GM23338 (cell line): Measurements from ENCODE around the gene FARS2. TPM values are rescaled to one million over a fixed set of nuclear protein-coding genes. Genes with fewer than 3 reads are reported as not detected.

Experiments used
- ATAC-seq: fragments of 200-7000 bp; cut with Tn5 transposase; 3 replicates; pipeline ENCODE4 v1.9.1; 2020
- DNase-seq: peaks from one replicate; pipeline ENCODE4 v3.0.0-alpha.2; 2015; ENCODE audit warnings: low spot score
- H2AFZ ChIP-seq: fragments of 200-600 bp; sonication (generic); 2 replicates; pipeline ENCODE4 v1.8.0; 2016; ENCODE audit warnings: antibody characterized with exemption, mild to moderate bottlenecking, moderate library complexity
- H3F3A ChIP-seq: fragments of 200-600 bp; sonication (generic); replicated peaks from 2 replicates; pipeline ENCODE4 v1.8.0; 2017; ENCODE audit warnings: antibody characterized with exemption, mixed run types, low read depth
- H3K27ac ChIP-seq: fragments of 200-600 bp; sonication (generic); 2 replicates; pipeline ENCODE4 v1.6.1; 2016; ENCODE audit warnings: low read depth
- H3K27me3 ChIP-seq: fragments of 200-600 bp; sonication (generic); 2 replicates; pipeline ENCODE4 v1.8.0; 2016; ENCODE audit warnings: mild to moderate bottlenecking, mixed run types, moderate library complexity; ENCODE audit not compliant: insufficient read depth
- H3K36me3 ChIP-seq: fragments of 200-600 bp; sonication (generic); 2 replicates; pipeline ENCODE4 v1.8.0; 2016; ENCODE audit warnings: mild to moderate bottlenecking; ENCODE audit not compliant: insufficient read depth
- H3K4me1 ChIP-seq: fragments of 200-600 bp; sonication (generic); 2 replicates; pipeline ENCODE4 v1.8.0; 2016; ENCODE audit warnings: mild to moderate bottlenecking, moderate library complexity; ENCODE audit not compliant: insufficient read depth
- H3K4me2 ChIP-seq: fragments of 200-600 bp; sonication (generic); 2 replicates; pipeline ENCODE4 v1.7.1; 2017; ENCODE audit warnings: mixed run types
- H3K4me3 ChIP-seq: fragments of 200-600 bp; sonication (generic); 2 replicates; pipeline ENCODE4 v1.6.1; 2016; ENCODE audit warnings: mixed run types
- H3K79me2 ChIP-seq: fragments of 200-600 bp; sonication (generic); replicated peaks from 2 replicates; pipeline ENCODE4 v1.8.0; 2017; ENCODE audit warnings: mild to moderate bottlenecking; ENCODE audit not compliant: insufficient read depth
- H3K9me2 ChIP-seq: fragments of 200-600 bp; sonication (generic); 2 replicates; pipeline ENCODE4 v1.8.0; 2017; ENCODE audit not compliant: insufficient read depth
- H4K20me1 ChIP-seq: fragments of 200-600 bp; sonication (generic); replicated peaks from 2 replicates; pipeline ENCODE4 v1.8.0; 2017; ENCODE audit warnings: mild to moderate bottlenecking; ENCODE audit not compliant: insufficient read depth
- H3K27ac Mint-ChIP-seq: 2 replicates; pipeline ENCODE4 v1.8.0; 2020; ENCODE audit warnings: inconsistent platforms, mild to moderate bottlenecking, moderate library complexity, mixed read lengths
- H3K27me3 Mint-ChIP-seq: 3 replicates; pipeline ENCODE4 v1.8.0; 2022; ENCODE audit warnings: low read depth, mild to moderate bottlenecking, moderate library complexity, mixed read lengths, inconsistent platforms; ENCODE audit not compliant: insufficient read depth, poor library complexity
- H3K36me3 Mint-ChIP-seq: 3 replicates; pipeline ENCODE4 v1.8.0; 2021; ENCODE audit warnings: low read depth, mild to moderate bottlenecking, inconsistent platforms, moderate library complexity, mixed read lengths
- H3K4me1 Mint-ChIP-seq: 3 replicates; pipeline ENCODE4 v1.8.0; 2020; ENCODE audit warnings: mild to moderate bottlenecking, inconsistent platforms, mixed read lengths
- H3K4me3 Mint-ChIP-seq: 3 replicates; pipeline ENCODE4 v1.8.0; 2021; ENCODE audit warnings: moderate library complexity, mild to moderate bottlenecking, inconsistent platforms, mixed read lengths
- H3K9me3 Mint-ChIP-seq: 3 replicates; pipeline ENCODE4 v1.8.0; 2020; ENCODE audit warnings: moderate library complexity, mild to moderate bottlenecking, inconsistent platforms, mixed read lengths
- CREB1 ChIP-seq: fragments of 250-450 bp; sonication (Bioruptor Pico); IDR thresholded peaks from 2 replicates; pipeline ENCODE4 v1.5.0; 2020; ENCODE audit warnings: low read depth, mild to moderate bottlenecking, moderate library complexity
- EZH2 ChIP-seq: fragments of 200-600 bp; sonication (generic); IDR thresholded peaks from one replicate; pipeline ENCODE4 v1.8.0; 2017; ENCODE audit warnings: antibody characterized with exemption, mild to moderate bottlenecking, low read depth; ENCODE audit not compliant: unreplicated experiment
- NANOG ChIP-seq: IDR thresholded peaks from 2 replicates; pipeline ENCODE4 v1.6.1; 2016; ENCODE audit warnings: antibody characterized with exemption, borderline replicate concordance
- POLR2AphosphoS5 ChIP-seq: IDR thresholded peaks from 2 replicates; pipeline ENCODE4 v1.6.1; 2016; ENCODE audit warnings: antibody characterized with exemption, low read depth
- STAT1 ChIP-seq: IDR thresholded peaks from one replicate; pipeline ENCODE4 v1.6.1; 2016; ENCODE audit warnings: antibody characterized with exemption; ENCODE audit not compliant: unreplicated experiment
- ZNF114 ChIP-seq: fragments of 250-450 bp; sonication (Bioruptor Pico); IDR thresholded peaks from 2 replicates; pipeline ENCODE4 v1.5.0; 2020; ENCODE audit warnings: mild to moderate bottlenecking, moderate library complexity
- polyA plus RNA-seq: library from polyadenylated mRNA; unstranded; fragments of >200 nt; fragmentation: Nextera tagmentation; extraction: Ambion mirVana; gene quantifications from 2 replicates; pipeline ENCODE4 v1.2.1, GENCODE V29; 2016
- total RNA-seq: library from RNA; depleted of rRNA; stranded (reverse); fragments of >200 nt; shearing (Covaris generic); gene quantifications from 2 replicates; pipeline ENCODE4 v1.2.3, GENCODE V29; 2014
- TF ChIP-seq, protein P1 (sequence below): IDR thresholded peaks from one replicate; pipeline ENCODE4 v1.6.1; 2018; ENCODE audit warnings: antibody characterized with exemption; ENCODE audit not compliant: unreplicated experiment
- TF ChIP-seq, protein P2 (sequence below): IDR thresholded peaks from 2 replicates; pipeline ENCODE4 v1.6.1; 2016; ENCODE audit warnings: antibody characterized with exemption
- TF ChIP-seq, protein P3 (sequence below), 2 experiments: fragments of 200-600 bp in 1 of 2; sonication (generic) in 1 of 2; conservative IDR thresholded peaks; 2 replicates each; pipeline versions ENCODE4 v1.5.1 to v1.6.1; 2016 to 2017; ENCODE audit warnings: antibody characterized with exemption in 2 of 2, low read depth in 2 of 2, mild to moderate bottlenecking in 2 of 2, moderate library complexity in 1 of 2

Gene FARS2
- total and polyA plus RNA-seq, 2 experiments from 2014 or later, result 7.6 to 19.0 TPM

DNA sequence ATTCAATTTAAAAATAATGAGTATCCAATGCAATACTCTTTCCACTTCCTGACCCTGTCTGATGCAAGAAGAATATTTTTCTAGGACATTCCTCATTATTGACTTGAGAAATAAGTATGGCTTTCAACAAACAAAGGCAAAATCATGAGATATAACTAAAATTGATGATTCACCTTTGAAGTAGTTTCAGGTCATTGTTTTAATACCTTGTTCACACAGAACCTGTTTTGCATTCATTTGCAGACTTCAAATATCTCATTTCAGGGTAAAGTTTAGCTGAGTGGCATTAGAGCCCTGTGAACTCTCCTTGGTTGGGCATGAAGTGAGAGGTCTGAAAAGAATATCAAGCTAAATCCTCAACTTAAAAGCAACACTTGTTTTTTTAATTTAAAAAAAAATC is 436.2 kb downstream of the FARS2 start:
- ATAC-seq (no peak), DNase-seq (no peak)
- Histone ChIP-seq H3K4me2 (no peak overlapping the region), H2AFZ (no peak overlapping the region), H3K4me3 (no peak overlapping the region), H3K4me1 (0 out of 2 replicates have a peak, but pooled peaks cover 2% of the 10 kb centered on the region), H3K27ac (no peak overlapping the region), H3K79me2 (no peaks in the 10 kb centered on the region), H3K36me3 (no peaks in the 10 kb centered on the region), H4K20me1 (no peaks in the 10 kb centered on the region), H3K9me2 (no peaks in the 10 kb centered on the region), H3K27me3 (no peaks in the 10 kb centered on the region), H3F3A (no peaks in the 10 kb centered on the region)
- Mint-ChIP-seq H3K4me1 (peaks cover 3% of the 10 kb centered on the region; the same call in 2 of the 3 replicates), H3K36me3 (peaks cover 11% of the 10 kb centered on the region; the same call in 2 of the 3 replicates), H3K27ac (no peak overlapping the region), H3K27me3 (peaks cover 3% of the 10 kb centered on the region), H3K4me3 (no peak overlapping the region), H3K9me3 (peaks cover 16% of the 10 kb centered on the region)
- TF ChIP-seq, protein P1, sequence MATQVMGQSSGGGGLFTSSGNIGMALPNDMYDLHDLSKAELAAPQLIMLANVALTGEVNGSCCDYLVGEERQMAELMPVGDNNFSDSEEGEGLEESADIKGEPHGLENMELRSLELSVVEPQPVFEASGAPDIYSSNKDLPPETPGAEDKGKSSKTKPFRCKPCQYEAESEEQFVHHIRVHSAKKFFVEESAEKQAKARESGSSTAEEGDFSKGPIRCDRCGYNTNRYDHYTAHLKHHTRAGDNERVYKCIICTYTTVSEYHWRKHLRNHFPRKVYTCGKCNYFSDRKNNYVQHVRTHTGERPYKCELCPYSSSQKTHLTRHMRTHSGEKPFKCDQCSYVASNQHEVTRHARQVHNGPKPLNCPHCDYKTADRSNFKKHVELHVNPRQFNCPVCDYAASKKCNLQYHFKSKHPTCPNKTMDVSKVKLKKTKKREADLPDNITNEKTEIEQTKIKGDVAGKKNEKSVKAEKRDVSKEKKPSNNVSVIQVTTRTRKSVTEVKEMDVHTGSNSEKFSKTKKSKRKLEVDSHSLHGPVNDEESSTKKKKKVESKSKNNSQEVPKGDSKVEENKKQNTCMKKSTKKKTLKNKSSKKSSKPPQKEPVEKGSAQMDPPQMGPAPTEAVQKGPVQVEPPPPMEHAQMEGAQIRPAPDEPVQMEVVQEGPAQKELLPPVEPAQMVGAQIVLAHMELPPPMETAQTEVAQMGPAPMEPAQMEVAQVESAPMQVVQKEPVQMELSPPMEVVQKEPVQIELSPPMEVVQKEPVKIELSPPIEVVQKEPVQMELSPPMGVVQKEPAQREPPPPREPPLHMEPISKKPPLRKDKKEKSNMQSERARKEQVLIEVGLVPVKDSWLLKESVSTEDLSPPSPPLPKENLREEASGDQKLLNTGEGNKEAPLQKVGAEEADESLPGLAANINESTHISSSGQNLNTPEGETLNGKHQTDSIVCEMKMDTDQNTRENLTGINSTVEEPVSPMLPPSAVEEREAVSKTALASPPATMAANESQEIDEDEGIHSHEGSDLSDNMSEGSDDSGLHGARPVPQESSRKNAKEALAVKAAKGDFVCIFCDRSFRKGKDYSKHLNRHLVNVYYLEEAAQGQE, result no peak
- TF ChIP-seq POLR2AphosphoS5 (no peak), CREB1 (CRISPR knock-in tag) (no peak), STAT1 (no peak), EZH2 (no peak), ZNF114 (no peak)
- TF ChIP-seq, protein P2, sequence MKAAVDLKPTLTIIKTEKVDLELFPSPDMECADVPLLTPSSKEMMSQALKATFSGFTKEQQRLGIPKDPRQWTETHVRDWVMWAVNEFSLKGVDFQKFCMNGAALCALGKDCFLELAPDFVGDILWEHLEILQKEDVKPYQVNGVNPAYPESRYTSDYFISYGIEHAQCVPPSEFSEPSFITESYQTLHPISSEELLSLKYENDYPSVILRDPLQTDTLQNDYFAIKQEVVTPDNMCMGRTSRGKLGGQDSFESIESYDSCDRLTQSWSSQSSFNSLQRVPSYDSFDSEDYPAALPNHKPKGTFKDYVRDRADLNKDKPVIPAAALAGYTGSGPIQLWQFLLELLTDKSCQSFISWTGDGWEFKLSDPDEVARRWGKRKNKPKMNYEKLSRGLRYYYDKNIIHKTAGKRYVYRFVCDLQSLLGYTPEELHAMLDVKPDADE, result no peak
- TF ChIP-seq, protein P3, sequence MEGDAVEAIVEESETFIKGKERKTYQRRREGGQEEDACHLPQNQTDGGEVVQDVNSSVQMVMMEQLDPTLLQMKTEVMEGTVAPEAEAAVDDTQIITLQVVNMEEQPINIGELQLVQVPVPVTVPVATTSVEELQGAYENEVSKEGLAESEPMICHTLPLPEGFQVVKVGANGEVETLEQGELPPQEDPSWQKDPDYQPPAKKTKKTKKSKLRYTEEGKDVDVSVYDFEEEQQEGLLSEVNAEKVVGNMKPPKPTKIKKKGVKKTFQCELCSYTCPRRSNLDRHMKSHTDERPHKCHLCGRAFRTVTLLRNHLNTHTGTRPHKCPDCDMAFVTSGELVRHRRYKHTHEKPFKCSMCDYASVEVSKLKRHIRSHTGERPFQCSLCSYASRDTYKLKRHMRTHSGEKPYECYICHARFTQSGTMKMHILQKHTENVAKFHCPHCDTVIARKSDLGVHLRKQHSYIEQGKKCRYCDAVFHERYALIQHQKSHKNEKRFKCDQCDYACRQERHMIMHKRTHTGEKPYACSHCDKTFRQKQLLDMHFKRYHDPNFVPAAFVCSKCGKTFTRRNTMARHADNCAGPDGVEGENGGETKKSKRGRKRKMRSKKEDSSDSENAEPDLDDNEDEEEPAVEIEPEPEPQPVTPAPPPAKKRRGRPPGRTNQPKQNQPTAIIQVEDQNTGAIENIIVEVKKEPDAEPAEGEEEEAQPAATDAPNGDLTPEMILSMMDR (conservative IDR thresholded peaks at IDR 0.05; ENCODE audit: low read depth in 2 of 2), result no peak

DNA sequence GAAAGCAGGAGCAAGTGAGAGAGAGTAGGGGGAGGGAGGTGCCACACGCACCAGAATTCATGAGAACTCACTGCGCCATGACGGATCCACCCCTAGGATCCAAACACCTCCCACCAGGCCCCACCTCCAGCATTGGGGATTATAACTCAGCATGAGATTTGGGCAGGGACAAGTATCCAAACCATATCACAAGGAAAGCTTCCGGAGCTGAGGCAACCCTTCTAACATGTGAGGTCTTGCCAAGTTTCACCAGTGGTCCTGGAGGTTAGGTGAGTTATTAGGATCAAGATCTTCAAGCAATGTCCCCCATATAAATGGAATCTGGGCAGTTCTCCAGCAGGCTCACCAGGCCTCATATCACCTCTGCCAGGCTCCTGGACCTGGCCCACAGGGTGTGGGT is 437.0 kb downstream of the FARS2 start:
- no peak for ATAC-seq
- DNase-seq, result no peak
- TF ChIP-seq, protein P2, result no peak
- TF ChIP-seq STAT1, result no peak
- no peak for TF ChIP-seq ZNF114
- no peak for TF ChIP-seq EZH2
- TF ChIP-seq NANOG, result no peak

More for the DNA sequence above, 437.0 kb downstream of the FARS2 start:
- Mint-ChIP-seq H3K27me3 (peaks cover 3% of the 10 kb centered on the region), H3K4me3 (no peak overlapping the region), H3K9me3 (peaks cover 9% of the 10 kb centered on the region; the same call in 2 of the 3 replicates), H3K4me1 (peaks cover 3% of the 10 kb centered on the region; the same call in 2 of the 3 replicates), H3K36me3 (peaks cover 5% of the 10 kb centered on the region; the same call in 2 of the 3 replicates), H3K27ac (no peak overlapping the region)
- H3K27ac ChIP-seq, result no peak overlapping the region
- H3K27me3 ChIP-seq, result no peaks in the 10 kb centered on the region
- 0 out of 2 replicates have a peak, but pooled peaks cover 2% of the 10 kb centered on the region for H3K4me1 ChIP-seq
- H2AFZ ChIP-seq, result no peak overlapping the region
- H3K4me2 ChIP-seq, result no peak overlapping the region
- no peaks in the 10 kb centered on the region; the same call in 1 of the 2 replicates for H3K79me2 ChIP-seq
- H3K36me3 ChIP-seq, result no peaks in the 10 kb centered on the region
- H3K9me2 ChIP-seq, result no peaks in the 10 kb centered on the region
- no peaks in the 10 kb centered on the region for H3F3A ChIP-seq
- no peaks in the 10 kb centered on the region for H4K20me1 ChIP-seq
- H3K4me3 ChIP-seq, result no peak overlapping the region
